HAP-1 (cell line): ENCODE data around the gene BCL7B.
"Not testable (repeated sequence)": the region's sequence is repeated elsewhere in the genome, so short reads cannot be mapped to it uniquely, and the experiment has no call there.

Experiments used
- DNase-seq, 2 experiments: peaks; one replicate each; pipeline ENCODE4 v3.0.0-alpha.2; 2016 to 2020; ENCODE audit warnings: low spot score in 2 of 2
- H3K27me3 ChIP-seq: fragments of 250-450 bp; sonication (Bioruptor Pico); 2 replicates; pipeline ENCODE4 v1.5.1; 2020; ENCODE audit warnings: low read depth, mild to moderate bottlenecking, moderate library complexity
- H3K36me3 ChIP-seq: fragments of 250-450 bp; sonication (Bioruptor Pico); replicated peaks from 2 replicates; pipeline ENCODE4 v1.5.1; 2020; ENCODE audit warnings: mild to moderate bottlenecking
- H3K4me1 ChIP-seq: fragments of 250-450 bp; sonication (Bioruptor Pico); 2 replicates; pipeline ENCODE4 v1.5.1; 2020; ENCODE audit warnings: mild to moderate bottlenecking
- H3K4me3 ChIP-seq: fragments of 250-450 bp; sonication (Bioruptor Pico); 2 replicates; pipeline ENCODE4 v1.5.1; 2020; ENCODE audit warnings: mild to moderate bottlenecking, moderate library complexity
- H3K9me3 ChIP-seq: fragments of 250-450 bp; sonication (Bioruptor Pico); 2 replicates; pipeline ENCODE4 v1.5.1; 2020; ENCODE audit warnings: mild to moderate bottlenecking, moderate library complexity
- in situ Hi-C: fragments of 300-500 bp; cut with MboI; formaldehyde crosslinking; loops from 3 replicates; pipeline ENCODE4 v1.14.3; 2020; ENCODE audit warnings: low sequenced_read_pairs, inconsistent platforms, mixed read lengths

BCL7B gene

GRCh38 chr7:73536479-73536878, 21.0 kb downstream of the BCL7B start:
- Histone ChIP-seq H3K36me3 (peaks cover 27% of the 10 kb centered on the region), H3K27me3 (no peaks in the 10 kb centered on the region), H3K9me3 (no peaks in the 10 kb centered on the region), H3K4me3 (no peak overlapping the region), H3K4me1 (no peaks in the 10 kb centered on the region)
- in situ Hi-C loops: no loop called here
- no peak for DNase-seq

GRCh38 chr7:73535918-73536317, 21.6 kb downstream of the BCL7B start:
- in situ Hi-C loops: not testable (repeated sequence)

GRCh38 chr7:73533742-73534141, 23.7 kb downstream of the BCL7B start:
- no peaks in the 10 kb centered on the region for H3K9me3 ChIP-seq
- H3K27me3 ChIP-seq: no peaks in the 10 kb centered on the region
- H3K4me3 ChIP-seq: no peak overlapping the region
- no peak for DNase-seq
- in situ Hi-C loops: no loop called here
- H3K4me1 ChIP-seq: no peaks in the 10 kb centered on the region
- peaks cover 21% of the 10 kb centered on the region for H3K36me3 ChIP-seq

More at GRCh38 chr7:73535918-73536317, 21.6 kb downstream of the BCL7B start:
- not testable (repeated sequence) for DNase-seq, H3K9me3 ChIP-seq, H3K4me3 ChIP-seq, H3K4me1 ChIP-seq, H3K27me3 ChIP-seq
- H3K36me3 ChIP-seq: peaks cover 27% of the 10 kb centered on the region

GRCh38 chr7:73532224-73532623, 25.3 kb downstream of the BCL7B start:
- in situ Hi-C loops: no loop called here
- H3K36me3 ChIP-seq: peaks cover 10% of the 10 kb centered on the region
- DNase-seq: no peak
- no peaks in the 10 kb centered on the region for H3K9me3 ChIP-seq
- H3K4me1 ChIP-seq: no peaks in the 10 kb centered on the region
- no peaks in the 10 kb centered on the region for H3K27me3 ChIP-seq
- no peak overlapping the region for H3K4me3 ChIP-seq

GRCh38 chr7:73530800-73531199, 26.7 kb downstream of the BCL7B start:
- Histone ChIP-seq H3K4me1 (no peaks in the 10 kb centered on the region), H3K9me3 (no peaks in the 10 kb centered on the region), H3K4me3 (no peak overlapping the region), H3K36me3 (no peaks in the 10 kb centered on the region; the same call in 1 of the 2 replicates), H3K27me3 (no peaks in the 10 kb centered on the region)
- in situ Hi-C loops: no loop called here
- DNase-seq: no peak

- in situ Hi-C loops: no loop called here
- Histone ChIP-seq H3K4me3 (no peak overlapping the region), H3K27me3 (no peaks in the 10 kb centered on the region), H3K9me3 (no peaks in the 10 kb centered on the region), H3K36me3 (no peaks in the 10 kb centered on the region; the same call in 1 of the 2 replicates), H3K4me1 (peaks cover 4% of the 10 kb centered on the region; the same call in 1 of the 2 replicates)
- peak in 1 of 2 experiments; percentile 15 for DNase-seq
Measured at GRCh38 chr7:73526896-73527821, 30.3 kb downstream of the BCL7B start.

- H3K27me3 ChIP-seq, DNase-seq, H3K4me3 ChIP-seq, H3K4me1 ChIP-seq, in situ Hi-C loops, H3K9me3 ChIP-seq, H3K36me3 ChIP-seq: not testable (repeated sequence)
Measured at GRCh38 chr7:73526158-73526494, 31.4 kb downstream of the BCL7B start.

- peaks cover 21% of the 10 kb centered on the region for H3K4me1 ChIP-seq
- in situ Hi-C loops: no loop called here
- DNase-seq: peak; percentile 95 to 98
Measured at GRCh38 chr7:73522105-73522872, 35.2 kb downstream of the BCL7B start, which contains the start of gene BAZ1B. TSS of gene BAZ1B (minus strand) at chr7:73522293. CDS start at chr7:73521933, 360 bp downstream.

GRCh38 chr7:73521636-73522104, 35.8 kb downstream of the BCL7B start:
- peak in 1 of 2 experiments; percentile 77 for DNase-seq
- H3K36me3 ChIP-seq: peaks cover 30% of the 10 kb centered on the region
- peak overlapping the region; percentile 55 for H3K4me3 ChIP-seq
- H3K9me3 ChIP-seq: no peaks in the 10 kb centered on the region
- in situ Hi-C loops: no loop called here
- H3K4me1 ChIP-seq: peaks cover 21% of the 10 kb centered on the region
- H3K27me3 ChIP-seq: no peaks in the 10 kb centered on the region

More at GRCh38 chr7:73522105-73522872, 35.2 kb downstream of the BCL7B start, which contains the start of gene BAZ1B:
- peak within 1 kb of the TSS; percentile 55 for H3K4me3 ChIP-seq
- H3K36me3 ChIP-seq: peaks cover 28% of the 10 kb centered on the region
- H3K9me3 ChIP-seq: no peaks in the 10 kb centered on the region
- no peaks in the 10 kb centered on the region for H3K27me3 ChIP-seq

- Histone ChIP-seq H3K4me1 (peaks cover 21% of the 10 kb centered on the region), H3K4me3 (peak overlapping the region; percentile 55), H3K36me3 (peaks cover 36% of the 10 kb centered on the region), H3K9me3 (no peaks in the 10 kb centered on the region), H3K27me3 (no peaks in the 10 kb centered on the region)
- in situ Hi-C loops: no loop called here
- peak; percentile 34 to 47 for DNase-seq
Measured at GRCh38 chr7:73520673-73521635, 36.5 kb downstream of the BCL7B start.

- DNase-seq: peak in 1 of 2 experiments; percentile 37
- peaks cover 21% of the 10 kb centered on the region for H3K4me1 ChIP-seq
- no peaks in the 10 kb centered on the region for H3K27me3 ChIP-seq
- no peaks in the 10 kb centered on the region for H3K9me3 ChIP-seq
- H3K4me3 ChIP-seq: peak overlapping the region; percentile 55
- in situ Hi-C loops: no loop called here
- peaks cover 45% of the 10 kb centered on the region for H3K36me3 ChIP-seq
Measured at GRCh38 chr7:73519867-73520672, 37.4 kb downstream of the BCL7B start.

GRCh38 chr7:73518470-73518869, 39.0 kb downstream of the BCL7B start:
- Histone ChIP-seq H3K4me1 (peaks cover 21% of the 10 kb centered on the region), H3K9me3 (no peaks in the 10 kb centered on the region), H3K4me3 (peak overlapping the region; percentile 55), H3K27me3 (no peaks in the 10 kb centered on the region), H3K36me3 (peaks cover 61% of the 10 kb centered on the region)
- in situ Hi-C loops: no loop called here
- DNase-seq: no peak
